Lung (tissue), 12 donors: ENCODE measurements around the gene TAGAP. TPM values are rescaled to one million over a fixed set of nuclear protein-coding genes. Genes with fewer than 3 reads are reported as not detected.

Experiments
- ATAC-seq: fragments of 200-7000 bp; cut with Tn5 transposase; one replicate; pipeline ENCODE4 v1.9.1; 2020; ENCODE audit warnings: moderate number of reproducible peaks; ENCODE audit not compliant: insufficient read depth, low FRiP score
- DNase-seq, 3 donors: peaks; one replicate each; pipeline ENCODE4 v3.0.0-alpha.2; 2013 to 2017
- H3K27ac ChIP-seq, 2 donors: one replicate each; pipeline ENCODE4 v1.5.1; 2013; ENCODE audit warnings: mild to moderate bottlenecking in 2 of 2, moderate library complexity in 2 of 2, control low read depth in 1 of 2, inconsistent platforms in 1 of 2, low read depth in 1 of 2, low read length in 1 of 2
- H3K27me3 ChIP-seq, 3 donors: one replicate each; pipeline ENCODE4 v1.5.1; 2013; ENCODE audit warnings: low read length in 2 of 3; ENCODE audit not compliant: control insufficient read depth in 3 of 3, insufficient read depth in 3 of 3
- H3K36me3 ChIP-seq, 4 donors: one replicate each; pipeline ENCODE4 v1.5.1; 2013; ENCODE audit warnings: low read length in 4 of 4, mild to moderate bottlenecking in 1 of 4, moderate library complexity in 1 of 4; ENCODE audit not compliant: control insufficient read depth in 4 of 4, insufficient read depth in 4 of 4
- H3K4me1 ChIP-seq, 5 donors: one replicate each; pipeline ENCODE4 v1.5.1; 2013; ENCODE audit warnings: low read length in 5 of 5, mild to moderate bottlenecking in 2 of 5, moderate library complexity in 1 of 5; ENCODE audit not compliant: control insufficient read depth in 5 of 5, insufficient read depth in 5 of 5
- H3K4me3 ChIP-seq: one replicate; pipeline ENCODE4 v1.5.1; 2013; ENCODE audit warnings: mild to moderate bottlenecking, control low read depth, moderate library complexity
- H3K9ac ChIP-seq, 2 donors: one replicate each; pipeline ENCODE4 v1.5.1; 2013; ENCODE audit warnings: low read length in 2 of 2, control low read depth in 1 of 2; ENCODE audit not compliant: insufficient read depth in 1 of 2
- H3K9me3 ChIP-seq, 4 donors: one replicate each; pipeline ENCODE4 v1.5.1; 2013; ENCODE audit warnings: low read length in 3 of 4, mild to moderate bottlenecking in 1 of 4, moderate library complexity in 1 of 4; ENCODE audit not compliant: control insufficient read depth in 4 of 4, insufficient read depth in 3 of 4
- CTCF ChIP-seq: IDR thresholded peaks from 2 replicates; pipeline ENCODE4 v1.5.1; 2012; ENCODE audit warnings: mild to moderate bottlenecking; ENCODE audit errors: control extremely low read depth, extremely low read depth
- WGBS, 2 donors: extraction: QIAGEN DNeasy Blood & Tissue Kit; methylation state at CpG; one replicate each; pipeline ENCODE4 v1.1.7; 2013; 5-methylcytosine and 5-hydroxymethylcytosine counted together
- polyA plus RNA-seq, 2 donors: library from polyadenylated mRNA; stranded (reverse); fragments of 200-250 nt; gene quantifications; one replicate each; pipeline ENCODE4 v1.2.1, GENCODE V29; 2013
- total RNA-seq, 2 donors: library from RNA; depleted of rRNA in 1 of 2; stranded (reverse); fragments of >200 nt in 1 of 2; gene quantifications; one replicate each; pipeline ENCODE4 v1.2.1, GENCODE V29; 2014 to 2021
- donor health status: control.
- donor health status: control.
- donor health status: Bipolar disorder and iron deficiency.
- donor health status: healthy.
- donor health status: DM: yes; HTN: yes; CAD: no.

Gene TAGAP
- total and polyA plus RNA-seq, 4 donors = 1.7 to 11.2 (median 8.4) TPM

GRCh38 chr6:159086033-159086618 lies 41.3 kb upstream of the TAGAP start:
- Histone ChIP-seq H3K27ac (no peak overlapping the region), H3K9me3 (no peaks in the 10 kb centered on the region), H3K4me3 (no peak overlapping the region), H3K36me3 (no peaks in the 10 kb centered on the region), H3K27me3 (no peaks in the 10 kb centered on the region), H3K4me1 (no peaks in the 10 kb centered on the region), H3K9ac (no peak overlapping the region)
- ATAC-seq (no peak), DNase-seq (no peak)
- WGBS, 2 donors = 44 to 63% methylated on average over 2 of the region's 2 CpGs
- no peak for TF ChIP-seq CTCF

GRCh38 chr6:159085396-159085895 lies 40.7 kb upstream of the TAGAP start:
- no peak overlapping the region for H3K9ac ChIP-seq
- no peaks in the 10 kb centered on the region for H3K36me3 ChIP-seq
- H3K9me3 ChIP-seq = no peaks in the 10 kb centered on the region
- H3K4me1 ChIP-seq = no peaks in the 10 kb centered on the region
- H3K27me3 ChIP-seq = no peaks in the 10 kb centered on the region
- H3K4me3 ChIP-seq = no peak overlapping the region
- no peak for DNase-seq
- WGBS, 2 donors = 91 to 92% methylated on average over 7 of the region's 7 CpGs
- TF ChIP-seq CTCF = no peak
- no peak overlapping the region for H3K27ac ChIP-seq
- ATAC-seq = no peak

GRCh38 chr6:159084493-159085091 lies 39.8 kb upstream of the TAGAP start:
- Histone ChIP-seq H3K27ac (no peak overlapping the region), H3K4me1 (no peaks in the 10 kb centered on the region), H3K27me3 (no peaks in the 10 kb centered on the region), H3K9me3 (no peaks in the 10 kb centered on the region), H3K9ac (no peak overlapping the region), H3K4me3 (no peak overlapping the region), H3K36me3 (no peaks in the 10 kb centered on the region)
- TF ChIP-seq CTCF = no peak
- ATAC-seq (no peak), DNase-seq (no peak)
- 52 to 69% methylated on average over 2 of the region's 2 CpGs for WGBS, 2 donors
